ENCODE data around the gene ZNF283.

DNA sequence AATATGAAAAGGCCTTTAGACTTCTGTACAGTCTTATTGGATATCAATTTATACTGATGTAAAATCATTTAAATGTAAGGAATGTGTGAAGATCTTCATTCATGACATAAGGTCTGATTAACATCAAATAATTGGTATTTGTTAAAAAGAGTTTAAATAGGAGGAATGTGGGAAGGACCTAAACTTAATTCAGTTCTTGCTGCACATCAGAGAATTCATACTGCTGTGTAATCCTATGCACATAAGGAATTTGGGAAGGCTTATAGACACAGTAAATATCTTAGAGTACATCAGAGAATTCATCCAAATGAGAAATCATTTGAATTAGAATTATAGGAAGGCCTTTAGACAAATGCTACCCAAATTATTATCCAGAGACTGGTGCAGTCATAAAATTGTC is 21.7 kb downstream of the ZNF283 start:
- no peak for TF ChIP-seq PHF21A (CRISPR knock-in tag; IDR thresholded peaks at IDR 0.05)
- TF ChIP-seq SP1 (IDR thresholded peaks at IDR 0.05) = no peak
- TF ChIP-seq SP1 (CRISPR knock-in tag; IDR thresholded peaks at IDR 0.05) = no peak
- TF ChIP-seq, protein P1, sequence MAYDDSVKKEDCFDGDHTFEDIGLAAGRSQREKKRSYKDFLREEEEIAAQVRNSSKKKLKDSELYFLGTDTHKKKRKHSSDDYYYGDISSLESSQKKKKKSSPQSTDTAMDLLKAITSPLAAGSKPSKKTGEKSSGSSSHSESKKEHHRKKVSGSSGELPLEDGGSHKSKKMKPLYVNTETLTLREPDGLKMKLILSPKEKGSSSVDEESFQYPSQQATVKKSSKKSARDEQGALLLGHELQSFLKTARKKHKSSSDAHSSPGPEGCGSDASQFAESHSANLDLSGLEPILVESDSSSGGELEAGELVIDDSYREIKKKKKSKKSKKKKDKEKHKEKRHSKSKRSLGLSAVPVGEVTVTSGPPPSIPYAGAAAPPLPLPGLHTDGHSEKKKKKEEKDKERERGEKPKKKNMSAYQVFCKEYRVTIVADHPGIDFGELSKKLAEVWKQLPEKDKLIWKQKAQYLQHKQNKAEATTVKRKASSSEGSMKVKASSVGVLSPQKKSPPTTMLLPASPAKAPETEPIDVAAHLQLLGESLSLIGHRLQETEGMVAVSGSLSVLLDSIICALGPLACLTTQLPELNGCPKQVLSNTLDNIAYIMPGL (CRISPR knock-in tag; IDR thresholded peaks at IDR 0.05; ENCODE audit: borderline replicate concordance in 1 of 2, low read depth in 1 of 2) = no peak
- no peak for TF ChIP-seq GABPA (IDR thresholded peaks at IDR 0.05; ENCODE audit: low read depth, low read length)
- no peak for TF ChIP-seq GABPA (CRISPR knock-in tag; IDR thresholded peaks at IDR 0.05; ENCODE audit: low read depth)
- TF ChIP-seq, protein P2, sequence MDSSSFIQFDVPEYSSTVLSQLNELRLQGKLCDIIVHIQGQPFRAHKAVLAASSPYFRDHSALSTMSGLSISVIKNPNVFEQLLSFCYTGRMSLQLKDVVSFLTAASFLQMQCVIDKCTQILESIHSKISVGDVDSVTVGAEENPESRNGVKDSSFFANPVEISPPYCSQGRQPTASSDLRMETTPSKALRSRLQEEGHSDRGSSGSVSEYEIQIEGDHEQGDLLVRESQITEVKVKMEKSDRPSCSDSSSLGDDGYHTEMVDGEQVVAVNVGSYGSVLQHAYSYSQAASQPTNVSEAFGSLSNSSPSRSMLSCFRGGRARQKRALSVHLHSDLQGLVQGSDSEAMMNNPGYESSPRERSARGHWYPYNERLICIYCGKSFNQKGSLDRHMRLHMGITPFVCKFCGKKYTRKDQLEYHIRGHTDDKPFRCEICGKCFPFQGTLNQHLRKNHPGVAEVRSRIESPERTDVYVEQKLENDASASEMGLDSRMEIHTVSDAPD (CRISPR knock-in tag; IDR thresholded peaks at IDR 0.05) = no peak
- TF ChIP-seq SYNCRIP (IDR thresholded peaks at IDR 0.05; ENCODE audit: insufficient read depth, low read depth, low read length) = no peak
- no peak for TF ChIP-seq SRSF1 (optimal IDR thresholded peaks at IDR 0.05; ENCODE audit: low read depth, low read length)
- TF ChIP-seq, protein P3, sequence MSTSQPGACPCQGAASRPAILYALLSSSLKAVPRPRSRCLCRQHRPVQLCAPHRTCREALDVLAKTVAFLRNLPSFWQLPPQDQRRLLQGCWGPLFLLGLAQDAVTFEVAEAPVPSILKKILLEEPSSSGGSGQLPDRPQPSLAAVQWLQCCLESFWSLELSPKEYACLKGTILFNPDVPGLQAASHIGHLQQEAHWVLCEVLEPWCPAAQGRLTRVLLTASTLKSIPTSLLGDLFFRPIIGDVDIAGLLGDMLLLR (CRISPR knock-in tag; IDR thresholded peaks at IDR 0.05) = no peak
- TF ChIP-seq, protein P4, sequence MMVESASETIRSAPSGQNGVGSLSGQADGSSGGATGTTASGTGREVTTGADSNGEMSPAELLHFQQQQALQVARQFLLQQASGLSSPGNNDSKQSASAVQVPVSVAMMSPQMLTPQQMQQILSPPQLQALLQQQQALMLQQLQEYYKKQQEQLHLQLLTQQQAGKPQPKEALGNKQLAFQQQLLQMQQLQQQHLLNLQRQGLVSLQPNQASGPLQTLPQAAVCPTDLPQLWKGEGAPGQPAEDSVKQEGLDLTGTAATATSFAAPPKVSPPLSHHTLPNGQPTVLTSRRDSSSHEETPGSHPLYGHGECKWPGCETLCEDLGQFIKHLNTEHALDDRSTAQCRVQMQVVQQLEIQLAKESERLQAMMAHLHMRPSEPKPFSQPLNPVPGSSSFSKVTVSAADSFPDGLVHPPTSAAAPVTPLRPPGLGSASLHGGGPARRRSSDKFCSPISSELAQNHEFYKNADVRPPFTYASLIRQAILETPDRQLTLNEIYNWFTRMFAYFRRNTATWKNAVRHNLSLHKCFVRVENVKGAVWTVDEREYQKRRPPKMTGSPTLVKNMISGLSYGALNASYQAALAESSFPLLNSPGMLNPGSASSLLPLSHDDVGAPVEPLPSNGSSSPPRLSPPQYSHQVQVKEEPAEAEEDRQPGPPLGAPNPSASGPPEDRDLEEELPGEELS (CRISPR knock-in tag; IDR thresholded peaks at IDR 0.05) = no peak
- TF ChIP-seq HNRNPL (IDR thresholded peaks at IDR 0.05; ENCODE audit: low read depth, low read length) = no peak
- TF ChIP-seq SP2 (CRISPR knock-in tag; IDR thresholded peaks at IDR 0.05) = no peak

All from HepG2 (cell line).